GM18505 (cell line): Measurements from ENCODE around the gene TEAD1.

Source experiments
- ATAC-seq: cut with Tn5 transposase; IDR thresholded peaks from one replicate; pipeline ENCODE4 v1.9.1; 2021; ENCODE audit not compliant: unreplicated experiment
- POLR2A ChIP-seq: IDR thresholded peaks from 4 replicates; pipeline ENCODE4 v1.6.1; 2011; ENCODE audit warnings: borderline replicate concordance; ENCODE audit not compliant: insufficient read depth, insufficient read length; ENCODE audit errors: extremely low read depth

TEAD1 gene

GRCh38 chr11:12721816-12722604 is 47.8 kb downstream of the TEAD1 start:
- no peak for TF ChIP-seq POLR2A
- no peak for ATAC-seq

- ATAC-seq = no peak
Observed at GRCh38 chr11:12723421-12724300, 49.4 kb downstream of the TEAD1 start.

GRCh38 chr11:12724301-12725054 is 50.3 kb downstream of the TEAD1 start:
- ATAC-seq = no peak
- TF ChIP-seq POLR2A = no peak

More at GRCh38 chr11:12723421-12724300, 49.4 kb downstream of the TEAD1 start:
- TF ChIP-seq POLR2A = no peak

GRCh38 chr11:12725055-12725862 is 51.0 kb downstream of the TEAD1 start:
- no peak for TF ChIP-seq POLR2A
- ATAC-seq = no peak

GRCh38 chr11:12725863-12726682 is 51.9 kb downstream of the TEAD1 start:
- TF ChIP-seq POLR2A = no peak
- no peak for ATAC-seq

- no peak for TF ChIP-seq POLR2A
- no peak for ATAC-seq
Observed at GRCh38 chr11:12727563-12728211, 53.5 kb downstream of the TEAD1 start.

- ATAC-seq = no peak
- no peak for TF ChIP-seq POLR2A
Observed at GRCh38 chr11:12728417-12728816, 54.2 kb downstream of the TEAD1 start.

- ATAC-seq = no peak
- no peak for TF ChIP-seq POLR2A
Observed at GRCh38 chr11:12729941-12730340, 55.7 kb downstream of the TEAD1 start.

- no peak for TF ChIP-seq POLR2A
- no peak for ATAC-seq
Observed at GRCh38 chr11:12731841-12732336, 57.7 kb downstream of the TEAD1 start.

- no peak for TF ChIP-seq POLR2A
- ATAC-seq = no peak
Observed at GRCh38 chr11:12733091-12733490, 58.9 kb downstream of the TEAD1 start.

- no peak for ATAC-seq
- no peak for TF ChIP-seq POLR2A
Observed at GRCh38 chr11:12734625-12735024, 60.4 kb downstream of the TEAD1 start.

- TF ChIP-seq POLR2A = no peak
- no peak for ATAC-seq
Observed at GRCh38 chr11:12735262-12735661, 61.0 kb downstream of the TEAD1 start.

GRCh38 chr11:12737024-12737423 is 62.8 kb downstream of the TEAD1 start:
- ATAC-seq = no peak
- no peak for TF ChIP-seq POLR2A
